ENCODE data around the gene KRT71. TPM values are rescaled to one million over a fixed set of nuclear protein-coding genes. Genes with fewer than 3 reads are reported as not detected.

KRT71 gene
- total RNA-seq, 1 donor from 2014 or later, result not detected

- H4K20me1 ChIP-seq (ENCODE audit: low read depth), result no peaks in the 10 kb centered on the region
- H3K4me1 ChIP-seq, result no peaks in the 10 kb centered on the region
- TF ChIP-seq CTCF (IDR thresholded peaks at IDR 0.05), result no peak
- no peak for TF ChIP-seq EZH2 (IDR thresholded peaks at IDR 0.05)
- no peak for TF ChIP-seq EZH2phosphoT487 (IDR thresholded peaks at IDR 0.05)
- H3K27ac ChIP-seq, result no peak within 1 kb of the TSS
- Mint-ChIP-seq H3K27ac (no peak within 1 kb of the TSS), H3K4me3 (peak within 1 kb of the TSS; percentile 20), H3K9me3 (no peaks in the 10 kb centered on the region), H3K27me3 (ENCODE audit: insufficient read depth, low read depth) (peaks cover 4% of the 10 kb centered on the region), H3K36me3 (no peaks in the 10 kb centered on the region), H3K4me1 (no peaks in the 10 kb centered on the region)
- H2AFZ ChIP-seq (replicated peaks), result no peak within 1 kb of the TSS
- H3K4me3 ChIP-seq, result no peak within 1 kb of the TSS
- DNase-seq (ENCODE audit: low spot score), result no peak
- no peak within 1 kb of the TSS for H3K4me2 ChIP-seq
- H3K79me2 ChIP-seq (ENCODE audit: low read depth), result no peaks in the 10 kb centered on the region
- H3K36me3 ChIP-seq, result no peaks in the 10 kb centered on the region
- no peak within 1 kb of the TSS for H3K9ac ChIP-seq
- H3K9me3 ChIP-seq (ENCODE audit: low read depth), result no peaks in the 10 kb centered on the region
- peaks cover 25% of the 10 kb centered on the region for H3K27me3 ChIP-seq
- H3F3A ChIP-seq (ENCODE audit: low read depth), result no peaks in the 10 kb centered on the region
These were observed 48.1 kb upstream of the KRT71 start, which contains the start of gene KRT72 for GRCh38 chr12:52600941-52601481. Gene KRT72 (minus strand): TSS chr12:52601463. CDS start chr12:52601452, 11 bp downstream.

GRCh38 chr12:52600475-52600874, 47.5 kb upstream of the KRT71 start:
- H3K4me2 ChIP-seq, result no peak overlapping the region
- no peaks in the 10 kb centered on the region for H3K4me1 ChIP-seq
- H3F3A ChIP-seq (ENCODE audit: low read depth), result no peaks in the 10 kb centered on the region
- Mint-ChIP-seq H3K4me1 (no peaks in the 10 kb centered on the region), H3K27me3 (ENCODE audit: insufficient read depth, low read depth) (peaks cover 4% of the 10 kb centered on the region), H3K36me3 (no peaks in the 10 kb centered on the region), H3K27ac (no peak overlapping the region), H3K4me3 (no peak overlapping the region), H3K9me3 (no peaks in the 10 kb centered on the region)
- H3K9ac ChIP-seq, result no peak overlapping the region
- DNase-seq (ENCODE audit: low spot score), result no peak
- no peak overlapping the region for H2AFZ ChIP-seq (replicated peaks)
- no peaks in the 10 kb centered on the region for H3K9me3 ChIP-seq (ENCODE audit: low read depth)
- no peak overlapping the region for H3K27ac ChIP-seq
- no peak overlapping the region for H3K4me3 ChIP-seq
- peaks cover 25% of the 10 kb centered on the region for H3K27me3 ChIP-seq
- no peaks in the 10 kb centered on the region for H3K36me3 ChIP-seq
- no peaks in the 10 kb centered on the region for H3K79me2 ChIP-seq (ENCODE audit: low read depth)
- TF ChIP-seq CTCF (IDR thresholded peaks at IDR 0.05) (no peak), EZH2 (IDR thresholded peaks at IDR 0.05) (no peak), EZH2phosphoT487 (IDR thresholded peaks at IDR 0.05) (no peak)
- H4K20me1 ChIP-seq (ENCODE audit: low read depth), result no peaks in the 10 kb centered on the region

GRCh38 chr12:52600071-52600470, 47.1 kb upstream of the KRT71 start:
- Mint-ChIP-seq H3K9me3 (no peaks in the 10 kb centered on the region), H3K27me3 (ENCODE audit: insufficient read depth, low read depth) (peaks cover 4% of the 10 kb centered on the region), H3K27ac (no peak overlapping the region), H3K36me3 (no peaks in the 10 kb centered on the region), H3K4me1 (no peaks in the 10 kb centered on the region), H3K4me3 (no peak overlapping the region)
- Histone ChIP-seq H2AFZ (replicated peaks) (no peak overlapping the region), H3K9me3 (ENCODE audit: low read depth) (no peaks in the 10 kb centered on the region), H3K79me2 (ENCODE audit: low read depth) (no peaks in the 10 kb centered on the region), H3K4me2 (no peak overlapping the region), H3F3A (ENCODE audit: low read depth) (no peaks in the 10 kb centered on the region), H4K20me1 (ENCODE audit: low read depth) (no peaks in the 10 kb centered on the region), H3K9ac (no peak overlapping the region), H3K4me3 (no peak overlapping the region), H3K36me3 (no peaks in the 10 kb centered on the region), H3K27ac (no peak overlapping the region), H3K27me3 (peaks cover 25% of the 10 kb centered on the region), H3K4me1 (no peaks in the 10 kb centered on the region)
- no peak for DNase-seq (ENCODE audit: low spot score)
- TF ChIP-seq EZH2phosphoT487 (IDR thresholded peaks at IDR 0.05) (no peak), EZH2 (IDR thresholded peaks at IDR 0.05) (no peak), CTCF (IDR thresholded peaks at IDR 0.05) (no peak)

Data from neural progenitor cell (in vitro differentiated cells).